Thyroid gland (tissue), 4 donors: ENCODE measurements around the gene OR10G6. TPM values are rescaled to one million over a fixed set of nuclear protein-coding genes. Genes with fewer than 3 reads are reported as not detected.

Experiments
- DNase-seq, 2 donors: peaks; one replicate each; pipeline ENCODE4 v3.0.0-alpha.2; 2019
- H3K27ac ChIP-seq, 3 donors: fragments of 200-600 bp; sonication (generic); 1 replicate in 2 of 3; 2 replicates in 1 of 3; pipeline ENCODE4 v1.5.1; 2016 to 2019; ENCODE audit warnings: mild to moderate bottlenecking in 1 of 3, moderate library complexity in 1 of 3
- H3K27me3 ChIP-seq: fragments of 200-600 bp; sonication (generic); one replicate; pipeline ENCODE4 v1.5.1; 2019
- H3K36me3 ChIP-seq, 2 donors: fragments of 200-600 bp; sonication (generic); one replicate each; pipeline ENCODE4 v1.5.1; 2016 to 2019
- H3K4me1 ChIP-seq, 2 donors: fragments of 200-600 bp; sonication (generic); one replicate each; pipeline ENCODE4 v1.5.1; 2017 to 2019
- H3K4me3 ChIP-seq, 3 donors: fragments of 200-600 bp; sonication (generic); replicated peaks in 1 of 3; 1 replicate in 2 of 3; 2 replicates in 1 of 3; pipeline ENCODE4 v1.5.1; 2016; ENCODE audit warnings: mild to moderate bottlenecking in 1 of 3
- H3K9me3 ChIP-seq: fragments of 200-600 bp; sonication (generic); one replicate; pipeline ENCODE4 v1.5.1; 2017
- POLR2A ChIP-seq, 2 donors: fragments of 450-650 bp; IDR thresholded peaks; one replicate each; pipeline ENCODE4 v1.6.1; 2017; ENCODE audit warnings: antibody characterized with exemption in 2 of 2, mild to moderate bottlenecking in 2 of 2, moderate library complexity in 1 of 2
- WGBS, 2 donors: methylation state at CpG; one replicate each; pipeline ENCODE4 v1.1.5; 2017; 5-methylcytosine and 5-hydroxymethylcytosine counted together
- intact Hi-C: fragments of 100-400 bp; cut with DNase I; formaldehyde crosslinking; loops from one replicate; pipeline ENCODE4 v1.15.1; 2023
- total RNA-seq, 4 donors: library from RNA; depleted of rRNA; stranded (reverse); fragments of >200 nt; gene quantifications; one replicate each; pipeline ENCODE4 v1.2.3, GENCODE V29; 2016
- TF ChIP-seq, protein P1 (sequence below), 6 experiments: fragments of 200-600 bp in 3 of 6; fragments of 450-650 bp in 3 of 6; sonication (generic) in 3 of 6; IDR thresholded peaks; one replicate each; pipeline ENCODE4 v1.5.1; 2016 to 2019; ENCODE audit warnings: antibody characterized with exemption in 6 of 6, mild to moderate bottlenecking in 2 of 6, inconsistent platforms in 1 of 6, moderate library complexity in 1 of 6

The OR10G6 gene, protein sequence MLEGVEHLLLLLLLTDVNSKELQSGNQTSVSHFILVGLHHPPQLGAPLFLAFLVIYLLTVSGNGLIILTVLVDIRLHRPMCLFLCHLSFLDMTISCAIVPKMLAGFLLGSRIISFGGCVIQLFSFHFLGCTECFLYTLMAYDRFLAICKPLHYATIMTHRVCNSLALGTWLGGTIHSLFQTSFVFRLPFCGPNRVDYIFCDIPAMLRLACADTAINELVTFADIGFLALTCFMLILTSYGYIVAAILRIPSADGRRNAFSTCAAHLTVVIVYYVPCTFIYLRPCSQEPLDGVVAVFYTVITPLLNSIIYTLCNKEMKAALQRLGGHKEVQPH
- total RNA-seq: not detected

DNA sequence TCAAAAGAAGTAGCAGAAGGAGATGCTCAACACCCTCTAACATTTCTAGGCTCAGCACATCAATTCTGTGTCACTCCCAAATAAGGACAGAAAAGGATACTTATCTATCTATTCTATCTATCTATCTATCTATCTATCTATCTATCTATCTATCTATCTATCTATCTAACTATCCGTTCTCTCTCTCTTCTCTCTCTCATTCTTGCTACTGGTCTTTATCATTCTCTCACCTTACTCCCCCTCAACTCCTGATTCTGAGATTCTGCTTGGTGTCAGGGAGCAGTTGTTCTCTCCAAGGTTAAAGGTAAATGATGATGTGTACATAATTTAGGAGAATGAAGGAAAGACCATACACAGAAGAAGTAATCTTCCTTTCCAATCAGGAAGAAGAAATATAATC lies at the start of gene OR10G6:
TSS of gene OR10G6 (minus strand) at position 43 of the 400 bp plus-strand sequence. CDS start at position 43, 0 bp downstream.
- WGBS, 2 donors: 64 to 88% methylated on average over 1 of the region's 1 CpG
- Histone ChIP-seq H3K27ac (no peak within 1 kb of the TSS), H3K4me3 (no peak within 1 kb of the TSS), H3K36me3 (no peaks in the 10 kb centered on the region), H3K4me1 (no peaks in the 10 kb centered on the region), H3K27me3 (no peaks in the 10 kb centered on the region), H3K9me3 (no peaks in the 10 kb centered on the region)
- DNase-seq: no peak
- TF ChIP-seq POLR2A (IDR thresholded peaks at IDR 0.05): no peak
- TF ChIP-seq, protein P1, sequence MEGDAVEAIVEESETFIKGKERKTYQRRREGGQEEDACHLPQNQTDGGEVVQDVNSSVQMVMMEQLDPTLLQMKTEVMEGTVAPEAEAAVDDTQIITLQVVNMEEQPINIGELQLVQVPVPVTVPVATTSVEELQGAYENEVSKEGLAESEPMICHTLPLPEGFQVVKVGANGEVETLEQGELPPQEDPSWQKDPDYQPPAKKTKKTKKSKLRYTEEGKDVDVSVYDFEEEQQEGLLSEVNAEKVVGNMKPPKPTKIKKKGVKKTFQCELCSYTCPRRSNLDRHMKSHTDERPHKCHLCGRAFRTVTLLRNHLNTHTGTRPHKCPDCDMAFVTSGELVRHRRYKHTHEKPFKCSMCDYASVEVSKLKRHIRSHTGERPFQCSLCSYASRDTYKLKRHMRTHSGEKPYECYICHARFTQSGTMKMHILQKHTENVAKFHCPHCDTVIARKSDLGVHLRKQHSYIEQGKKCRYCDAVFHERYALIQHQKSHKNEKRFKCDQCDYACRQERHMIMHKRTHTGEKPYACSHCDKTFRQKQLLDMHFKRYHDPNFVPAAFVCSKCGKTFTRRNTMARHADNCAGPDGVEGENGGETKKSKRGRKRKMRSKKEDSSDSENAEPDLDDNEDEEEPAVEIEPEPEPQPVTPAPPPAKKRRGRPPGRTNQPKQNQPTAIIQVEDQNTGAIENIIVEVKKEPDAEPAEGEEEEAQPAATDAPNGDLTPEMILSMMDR (IDR thresholded peaks at IDR 0.05): no peak
- intact Hi-C loops: no loop called here

DNA sequence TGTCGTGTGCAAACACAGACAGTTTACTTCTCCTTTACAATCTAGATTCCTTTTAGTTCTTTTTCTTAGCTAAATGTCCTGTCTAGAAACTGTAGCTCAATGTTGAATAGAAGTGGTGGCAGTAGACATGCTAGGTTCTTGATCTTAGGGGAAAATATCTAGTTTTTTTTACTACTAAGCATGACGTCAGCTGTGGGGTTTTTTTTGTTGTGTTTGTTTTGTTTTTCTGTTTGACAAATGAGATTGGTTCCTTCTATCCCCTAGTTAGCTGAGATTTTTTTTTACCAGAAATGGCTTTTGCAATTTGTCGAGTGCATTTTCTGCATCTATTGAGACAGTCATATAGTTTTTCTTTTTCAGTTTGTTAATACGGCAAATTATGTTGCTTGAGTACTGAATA lies 48.5 kb upstream of the OR10G6 start:
- H3K4me1 ChIP-seq: no peaks in the 10 kb centered on the region
- no peak overlapping the region for H3K4me3 ChIP-seq
- WGBS, 2 donors: 74 to 76% methylated on average over 4 of the region's 4 CpGs
- no peak for TF ChIP-seq POLR2A (IDR thresholded peaks at IDR 0.05)
- TF ChIP-seq, protein P1 (IDR thresholded peaks at IDR 0.05): no peak
- no peaks in the 10 kb centered on the region for H3K27me3 ChIP-seq
- H3K36me3 ChIP-seq: no peaks in the 10 kb centered on the region
- no peaks in the 10 kb centered on the region for H3K9me3 ChIP-seq
- DNase-seq: no peak
- intact Hi-C loops: no loop called here
- no peak overlapping the region for H3K27ac ChIP-seq

DNA sequence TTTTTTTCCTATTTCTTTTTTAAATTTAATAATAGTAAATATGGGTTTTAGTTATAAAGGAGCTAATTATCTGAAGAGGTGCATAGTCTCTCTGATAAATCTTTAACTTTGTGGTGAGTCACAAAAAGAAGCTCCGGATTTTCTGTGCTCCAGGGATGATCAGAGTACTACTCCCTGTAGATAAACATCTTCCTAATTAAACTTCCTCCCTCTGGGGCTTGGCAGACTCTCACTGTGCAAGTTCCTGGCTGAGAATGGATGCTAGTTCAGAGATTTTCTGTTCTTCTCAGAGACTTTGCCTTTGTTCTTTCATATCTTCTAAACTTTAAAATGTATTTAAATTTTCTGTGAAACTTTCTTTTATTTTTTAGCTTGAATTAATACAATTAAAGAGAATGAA lies 46.3 kb upstream of the OR10G6 start, which contains the start of gene OR10G7:
TSS of gene OR10G7 (minus strand) at position 72 of the 400 bp plus-strand sequence. CDS start 2,324 bp downstream, outside the sequence.
- WGBS, 2 donors: 5 to 11% methylated on average over 1 of the region's 1 CpG
- Histone ChIP-seq H3K9me3 (no peaks in the 10 kb centered on the region), H3K27ac (no peak within 1 kb of the TSS), H3K4me1 (no peaks in the 10 kb centered on the region), H3K36me3 (no peaks in the 10 kb centered on the region), H3K4me3 (no peak within 1 kb of the TSS), H3K27me3 (no peaks in the 10 kb centered on the region)
- no peak for TF ChIP-seq POLR2A (IDR thresholded peaks at IDR 0.05)
- TF ChIP-seq, protein P1 (IDR thresholded peaks at IDR 0.05): no peak
- no peak for DNase-seq
- intact Hi-C loops: no loop called here

DNA sequence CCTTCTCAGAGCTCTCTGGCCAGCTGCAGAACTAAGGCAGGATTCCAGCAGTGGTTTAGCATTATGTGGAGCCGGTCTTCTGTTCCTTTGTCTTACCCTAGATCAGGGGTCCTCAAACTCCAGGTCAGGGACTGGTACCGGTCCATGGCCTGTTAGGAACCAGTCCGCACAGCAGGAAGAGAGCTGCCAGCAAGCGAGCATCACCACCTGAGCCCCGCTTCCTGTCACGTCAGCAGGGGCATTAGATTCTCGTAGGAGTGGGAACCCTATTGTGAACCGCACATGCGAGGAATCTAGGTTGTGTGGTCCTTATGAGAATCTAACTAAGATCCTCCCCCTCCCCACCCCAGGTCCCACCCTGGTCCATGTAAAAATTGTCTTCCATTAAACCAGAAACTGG lies 44.6 kb upstream of the OR10G6 start:
- TF ChIP-seq, protein P1 (IDR thresholded peaks at IDR 0.05): no peak
- TF ChIP-seq POLR2A (IDR thresholded peaks at IDR 0.05): no peak
- no peaks in the 10 kb centered on the region for H3K27me3 ChIP-seq
- intact Hi-C loops: no loop called here
- no peak overlapping the region for H3K27ac ChIP-seq
- no peak overlapping the region for H3K4me3 ChIP-seq
- DNase-seq: no peak
- H3K36me3 ChIP-seq: no peaks in the 10 kb centered on the region
- H3K4me1 ChIP-seq: no peaks in the 10 kb centered on the region
- no peaks in the 10 kb centered on the region for H3K9me3 ChIP-seq
- WGBS, 2 donors: 75 to 81% methylated on average over 8 to 9 of the region's 9 CpGs

DNA sequence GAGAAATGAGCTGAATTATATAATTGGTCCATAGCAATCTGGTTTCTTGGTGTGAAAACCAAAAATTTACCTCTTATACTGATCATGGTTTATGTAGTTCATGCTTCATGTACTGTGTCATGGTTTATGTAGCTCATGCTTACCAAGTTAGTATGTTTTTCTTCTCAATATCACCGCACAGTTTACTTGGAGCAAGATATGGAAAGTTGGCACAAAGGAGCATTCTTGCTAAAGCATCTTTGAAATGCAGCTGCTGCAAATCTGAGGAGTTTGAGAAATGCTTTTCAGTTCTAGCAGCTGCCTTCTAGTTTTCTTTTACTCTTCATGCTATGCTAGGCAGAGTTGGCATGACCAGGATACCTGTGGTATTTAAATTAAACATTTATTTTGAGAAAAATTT lies 41.7 kb upstream of the OR10G6 start:
- no peaks in the 10 kb centered on the region for H3K4me1 ChIP-seq
- intact Hi-C loops: no loop called here

More for the DNA sequence above, 41.7 kb upstream of the OR10G6 start:
- Histone ChIP-seq H3K27me3 (no peaks in the 10 kb centered on the region), H3K27ac (no peak overlapping the region), H3K9me3 (no peaks in the 10 kb centered on the region), H3K4me3 (no peak overlapping the region), H3K36me3 (no peaks in the 10 kb centered on the region)
- DNase-seq: no peak
- WGBS, 2 donors: 73 to 90% methylated on average over 1 of the region's 1 CpG
- TF ChIP-seq, protein P1 (IDR thresholded peaks at IDR 0.05): no peak
- TF ChIP-seq POLR2A (IDR thresholded peaks at IDR 0.05): no peak
